Measurements from ENCODE around the gene TCF4.

The TCF4 gene

DNA sequence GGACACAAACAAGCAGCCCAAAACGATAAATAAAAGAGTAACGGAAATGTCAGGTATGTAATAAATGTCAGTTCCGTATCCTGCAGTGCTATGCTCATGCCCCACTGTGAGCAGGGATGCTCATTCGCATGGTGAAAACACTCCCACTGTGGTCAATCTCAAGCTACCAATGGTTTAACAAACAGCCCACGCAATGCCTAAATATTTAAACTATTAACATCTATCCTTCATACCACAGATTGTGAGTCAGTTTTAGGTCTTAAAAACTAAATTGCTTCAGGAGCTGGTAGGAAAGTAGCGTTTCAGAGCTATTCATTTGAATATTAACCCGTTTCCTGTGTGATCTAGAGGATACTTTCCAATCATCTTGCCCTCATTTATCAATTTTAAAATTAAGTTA, 207.4 kb downstream of the TCF4 start:
- no peak for DNase-seq

- no peak for DNase-seq
Measured at GRCh38 chr18:55376387-55376786, 211.6 kb downstream of the TCF4 start.

DNA sequence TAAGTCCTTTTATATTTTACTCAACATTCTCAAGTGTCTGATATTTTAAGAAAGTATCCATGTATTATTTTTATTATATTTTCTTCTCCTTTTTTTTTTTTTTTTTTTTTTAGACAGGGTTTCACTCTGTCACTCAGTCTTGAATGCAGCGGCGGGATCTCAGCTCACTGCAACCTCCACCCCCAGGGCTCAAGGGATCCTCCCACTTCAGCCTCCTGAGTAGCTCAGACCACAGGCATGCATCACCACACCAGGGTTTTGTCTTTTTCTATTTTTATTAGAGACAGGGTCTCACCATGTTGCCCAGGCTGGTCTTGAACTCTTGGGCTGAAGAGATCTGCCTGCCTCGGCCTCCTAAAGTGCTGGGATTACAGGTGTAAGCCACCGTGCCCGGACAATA, 212.1 kb downstream of the TCF4 start:
- DNase-seq = no peak

DNA sequence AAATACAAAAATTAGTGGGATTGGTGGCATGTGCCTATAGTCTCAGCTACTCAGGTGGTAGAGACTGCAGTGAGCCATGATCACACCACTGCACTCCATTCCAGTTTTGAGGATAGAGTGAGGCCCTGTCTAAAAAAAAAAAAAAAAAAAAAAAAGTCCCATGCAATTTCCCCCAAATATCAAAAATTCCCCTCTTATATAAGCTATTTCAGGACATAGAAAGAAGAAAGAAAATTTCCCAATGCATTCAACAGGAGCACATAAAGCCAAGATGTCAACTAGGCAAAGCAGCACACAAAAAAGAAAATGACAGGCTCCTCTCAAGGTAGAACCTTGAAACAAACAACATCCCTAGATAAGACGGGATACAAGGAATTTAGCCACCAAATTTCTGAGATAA, 213.3 kb downstream of the TCF4 start:
- no peak for DNase-seq

DNA sequence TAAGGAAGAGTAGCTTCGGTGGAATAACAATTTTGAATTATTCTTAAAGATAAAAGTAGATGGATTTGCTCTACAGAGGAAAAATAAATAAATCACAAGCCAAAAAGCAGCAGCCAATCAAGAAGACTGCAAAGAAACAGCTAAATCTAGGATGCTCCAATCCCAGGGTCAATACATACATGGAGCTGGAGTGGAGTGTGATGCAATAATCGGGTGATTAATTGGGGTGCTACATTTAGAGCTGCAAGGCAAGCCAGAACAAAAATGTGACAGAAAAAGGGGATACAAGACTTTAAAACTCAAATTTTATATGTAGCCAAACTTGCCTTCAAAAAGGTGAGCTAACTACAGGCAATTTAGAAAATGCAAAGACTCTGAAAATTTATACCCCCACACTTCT, 215.8 kb downstream of the TCF4 start:
- no peak for DNase-seq

DNA sequence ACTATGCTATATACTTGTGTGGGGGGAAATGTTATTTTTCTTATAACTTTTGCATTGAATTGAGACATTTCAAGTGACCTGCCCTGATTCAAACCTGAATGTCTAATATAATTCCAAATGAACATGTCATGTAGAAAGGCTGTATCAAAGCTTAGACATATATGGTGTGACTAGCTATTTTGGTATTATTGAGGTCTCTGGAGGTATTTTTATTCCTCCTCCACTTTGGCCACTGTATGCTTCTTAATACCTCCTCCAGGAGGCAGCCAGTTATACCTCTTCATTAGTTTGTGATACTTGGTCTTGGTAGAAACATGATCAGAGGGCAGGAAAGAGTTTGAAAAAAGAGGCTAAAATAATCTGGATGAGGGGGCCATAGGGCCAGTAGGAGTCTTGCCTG, 217.1 kb downstream of the TCF4 start:
- no peak for DNase-seq

- no peak for DNase-seq
Measured at GRCh38 chr18:55369346-55369745, 218.6 kb downstream of the TCF4 start.

DNA sequence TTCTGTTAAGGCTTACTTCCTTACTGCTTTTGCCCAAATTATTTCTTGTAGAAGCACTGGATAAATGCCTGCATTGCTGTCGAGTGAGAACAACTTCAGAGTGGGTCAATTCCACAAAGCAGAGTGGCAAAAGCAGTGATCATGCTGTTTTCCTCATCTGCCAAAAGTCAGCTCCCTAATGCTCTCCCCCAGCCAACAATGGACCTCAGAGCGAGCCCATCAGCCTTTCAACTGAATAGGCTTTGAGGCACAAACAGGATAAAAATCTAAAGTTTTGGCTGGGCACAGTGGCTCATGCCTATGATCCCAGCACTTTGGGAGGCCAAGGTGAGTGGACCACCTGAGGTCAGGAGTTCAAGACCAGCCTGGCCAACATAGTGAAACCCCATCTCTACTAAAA, 222.7 kb downstream of the TCF4 start:
- DNase-seq = no peak

DNA sequence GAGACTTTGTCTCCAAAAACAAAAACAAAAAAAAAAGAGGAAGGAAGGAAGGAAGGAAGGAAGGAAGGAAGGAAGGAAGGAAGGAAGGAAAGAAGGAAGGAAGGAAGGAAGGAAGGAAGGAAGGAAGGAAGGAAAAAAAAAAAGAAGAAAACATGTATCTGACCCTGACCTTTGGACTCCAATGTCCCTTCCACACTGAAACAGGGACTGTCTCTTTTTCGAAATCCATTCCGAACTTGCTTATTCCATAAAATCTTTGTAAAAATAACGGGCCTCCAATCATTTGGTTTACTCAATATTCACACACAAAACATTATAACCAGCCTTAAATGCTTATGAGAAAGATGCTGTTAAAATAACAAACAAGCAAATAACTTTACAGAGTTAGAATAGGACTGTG, 225.7 kb downstream of the TCF4 start:
- DNase-seq = no peak

- no peak for DNase-seq
Measured at GRCh38 chr18:55361492-55362250, 226.3 kb downstream of the TCF4 start.

DNA sequence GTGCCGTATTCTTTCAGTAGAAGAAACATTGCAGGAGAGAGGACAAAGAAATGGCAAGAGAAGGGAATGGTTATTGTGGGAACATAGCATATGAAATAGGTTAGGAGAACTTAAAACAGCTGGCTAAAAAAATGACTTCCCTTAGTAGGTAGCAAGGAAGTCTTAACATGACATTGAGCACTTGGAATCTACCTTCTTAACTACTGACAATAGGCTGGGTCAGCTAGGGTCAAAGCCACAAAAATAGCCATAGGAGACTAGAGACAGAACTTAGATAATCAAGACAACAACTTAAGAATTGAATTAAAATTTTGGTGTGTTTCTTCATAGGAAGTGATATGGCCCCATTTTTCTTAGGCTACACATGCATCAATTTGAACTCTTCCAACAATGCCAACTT, 227.9 kb downstream of the TCF4 start:
- no peak for DNase-seq

- no peak for DNase-seq
Measured at GRCh38 chr18:55356815-55357214, 231.2 kb downstream of the TCF4 start.

GRCh38 chr18:55355223-55355622, 232.8 kb downstream of the TCF4 start:
- DNase-seq = no peak

DNA sequence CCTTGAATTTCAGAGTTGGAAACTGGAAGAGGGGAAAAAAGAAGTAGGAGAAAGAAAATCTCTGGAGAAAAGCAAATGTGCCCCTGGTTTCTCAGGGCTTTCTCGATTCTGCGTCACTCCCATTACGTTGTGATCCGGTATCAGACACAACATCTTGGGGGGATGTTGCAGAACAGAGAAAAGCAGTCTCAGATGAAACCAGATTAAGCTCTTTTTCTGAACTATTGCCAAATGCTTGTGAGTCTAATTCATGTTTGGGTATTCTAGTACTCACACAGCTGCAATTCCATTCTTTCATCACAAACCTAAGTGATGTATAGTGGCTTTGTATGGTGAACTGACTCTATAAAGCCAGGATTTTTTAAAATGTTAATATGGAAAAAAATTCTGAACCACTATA, 233.2 kb downstream of the TCF4 start:
- no peak for DNase-seq

DNA sequence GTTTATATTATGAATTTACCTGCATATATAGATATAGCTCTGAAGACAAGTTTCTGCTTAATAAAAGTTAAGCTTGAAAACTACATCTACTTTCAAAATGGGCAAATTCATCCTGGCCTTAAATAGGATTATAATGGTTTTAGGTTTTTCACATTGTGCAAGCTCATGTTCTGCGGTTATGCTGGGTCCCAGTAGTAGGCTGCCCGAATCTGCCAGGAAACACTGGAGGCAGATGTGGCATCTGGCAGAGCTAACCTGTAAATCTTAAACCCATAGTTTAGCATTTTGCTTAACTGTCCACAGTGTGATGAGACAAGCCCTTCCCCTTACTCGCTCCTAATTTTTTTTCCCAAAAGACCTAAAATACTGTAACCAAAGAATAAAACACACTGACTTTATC, 234.2 kb downstream of the TCF4 start:
- DNase-seq = no peak

DNA sequence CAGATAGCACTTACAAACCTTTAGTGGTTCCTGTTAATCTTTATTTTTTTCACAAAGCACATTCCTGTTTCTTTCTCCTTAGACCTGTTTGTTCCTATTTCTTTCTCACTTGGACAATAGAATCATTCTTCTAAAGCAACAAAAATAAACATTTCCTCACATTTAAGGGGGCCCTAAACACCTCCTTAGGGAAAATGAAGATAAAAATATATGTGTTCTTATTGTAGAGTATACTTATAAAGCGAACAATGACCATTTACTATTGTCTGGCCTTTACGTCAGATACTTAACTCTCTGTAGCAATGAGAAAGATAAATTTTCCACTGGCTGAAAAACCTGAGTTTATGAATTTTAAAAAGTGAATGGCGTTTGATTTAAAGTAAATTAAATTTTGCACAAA, 234.6 kb downstream of the TCF4 start:
- DNase-seq = no peak

DNA sequence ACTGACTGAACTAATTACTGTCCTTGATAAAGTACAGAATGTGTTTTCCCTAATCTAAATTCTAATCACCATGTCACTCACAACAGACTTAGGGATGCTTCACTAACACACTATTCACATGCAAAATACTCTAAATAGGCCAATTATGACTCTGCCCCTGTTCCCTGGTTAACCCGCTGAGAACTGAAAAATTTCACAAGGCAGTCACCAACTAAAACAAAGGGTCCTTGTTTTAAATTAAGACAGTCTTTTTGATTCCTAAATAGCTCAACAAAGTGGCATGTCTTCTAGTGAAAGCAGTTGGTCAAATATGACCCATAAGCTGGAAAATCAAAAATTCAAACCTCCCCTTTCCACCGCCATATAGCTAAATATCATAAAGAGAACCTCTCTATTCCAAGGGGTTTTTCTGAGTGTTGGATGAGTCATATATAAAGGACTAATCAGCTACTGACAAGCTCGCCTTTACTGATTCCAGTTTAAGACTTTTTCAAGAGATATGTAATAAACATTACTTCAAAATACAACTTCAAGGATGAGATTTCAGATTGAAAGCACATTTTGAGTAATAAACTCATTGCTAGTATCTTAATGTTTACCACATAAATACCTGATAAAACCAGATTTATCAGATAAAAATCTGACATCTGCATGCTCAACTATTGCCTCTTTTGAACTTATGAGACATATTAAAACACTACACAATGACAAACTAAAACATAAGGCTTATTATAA, 235.8 kb downstream of the TCF4 start:
- DNase-seq = no peak

- no peak for DNase-seq
Measured at GRCh38 chr18:55351241-55351691, 236.7 kb downstream of the TCF4 start.

- DNase-seq = no peak
Measured at GRCh38 chr18:55349685-55350084, 238.3 kb downstream of the TCF4 start.

DNA sequence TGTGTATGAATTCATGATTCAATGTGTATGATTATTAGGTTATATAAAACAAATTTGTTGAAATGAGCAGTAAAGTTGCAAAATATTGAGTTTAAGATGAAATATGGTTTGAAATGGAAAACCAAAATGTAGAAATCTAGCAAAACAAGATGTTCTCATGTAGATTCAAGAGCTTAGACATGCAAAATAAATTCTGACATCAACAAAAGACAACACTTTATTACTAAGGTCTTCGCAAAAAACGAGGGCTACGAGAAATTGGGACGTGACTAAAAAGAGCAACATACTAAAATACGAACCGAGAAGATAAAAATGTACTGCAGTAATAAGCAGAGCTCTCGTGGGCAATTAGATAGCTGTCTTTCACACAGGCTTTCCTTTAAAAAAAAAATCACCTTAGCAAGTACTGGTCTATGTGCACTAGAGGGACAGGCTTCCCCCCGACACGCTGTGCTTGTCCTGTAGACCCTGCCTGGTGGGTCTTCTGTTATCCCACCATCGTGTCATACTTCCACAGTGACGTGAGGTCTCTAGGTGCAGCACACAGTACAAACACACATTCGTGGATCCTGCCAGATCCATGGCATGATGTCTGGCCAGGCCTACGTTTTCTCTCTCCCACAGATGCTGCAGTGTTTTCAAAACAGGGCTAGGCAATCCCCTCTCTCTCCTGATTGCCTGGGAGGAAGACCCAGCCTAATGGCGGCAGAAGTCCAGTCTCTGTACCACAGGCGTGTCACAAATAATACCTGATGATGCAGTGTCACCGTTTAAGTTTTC, 240.8 kb downstream of the TCF4 start:
- no peak for DNase-seq

- DNase-seq = no peak
Measured at GRCh38 chr18:55346387-55346786, 241.6 kb downstream of the TCF4 start.

DNA sequence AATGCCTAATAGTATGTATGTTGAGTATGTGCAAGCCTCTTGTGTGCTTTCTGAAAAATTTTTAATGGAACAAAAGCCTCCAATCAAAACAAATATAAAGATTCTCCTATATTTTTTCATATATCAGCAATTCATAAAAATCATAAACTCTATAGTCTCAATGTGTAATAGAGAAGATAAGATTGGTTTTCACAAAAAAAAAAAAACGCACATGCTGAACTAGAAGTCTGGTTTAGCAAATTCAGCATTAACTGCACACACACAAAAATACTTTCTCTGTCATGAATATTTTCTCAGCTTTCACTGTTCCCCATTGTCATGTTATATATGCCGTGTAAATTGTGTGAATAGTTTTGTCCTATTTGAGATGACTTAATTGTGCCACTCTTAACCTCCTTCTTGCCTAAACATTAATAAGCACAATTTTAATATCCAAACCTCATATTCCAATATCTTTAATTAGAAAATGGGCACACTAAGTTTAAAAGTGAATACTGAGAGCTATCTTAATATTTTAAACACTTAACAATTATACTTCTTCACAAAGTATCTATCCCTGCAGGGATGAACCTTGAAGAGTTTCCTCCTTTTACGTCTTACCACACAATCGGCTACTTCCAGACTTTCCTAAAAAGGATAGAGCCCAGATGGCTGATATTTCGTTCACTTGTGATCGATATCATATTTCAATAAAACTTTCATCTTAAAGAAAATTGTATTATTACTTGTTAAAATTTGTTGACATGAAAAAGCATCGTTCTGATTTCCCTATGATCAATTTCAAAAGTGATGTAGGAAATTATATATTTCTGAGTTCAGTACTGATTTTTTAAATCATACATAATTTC, 242.7 kb downstream of the TCF4 start:
- DNase-seq = no peak
